ENCODE results near the gene FGL2. TPM values are rescaled to one million over a fixed set of nuclear protein-coding genes. Genes with fewer than 3 reads are reported as not detected.

FGL2 gene
- total and polyA plus RNA-seq, 2 of the 4 experiments (the other 2 are of a cell fraction) = 0.32 to 1.3 TPM

DNA sequence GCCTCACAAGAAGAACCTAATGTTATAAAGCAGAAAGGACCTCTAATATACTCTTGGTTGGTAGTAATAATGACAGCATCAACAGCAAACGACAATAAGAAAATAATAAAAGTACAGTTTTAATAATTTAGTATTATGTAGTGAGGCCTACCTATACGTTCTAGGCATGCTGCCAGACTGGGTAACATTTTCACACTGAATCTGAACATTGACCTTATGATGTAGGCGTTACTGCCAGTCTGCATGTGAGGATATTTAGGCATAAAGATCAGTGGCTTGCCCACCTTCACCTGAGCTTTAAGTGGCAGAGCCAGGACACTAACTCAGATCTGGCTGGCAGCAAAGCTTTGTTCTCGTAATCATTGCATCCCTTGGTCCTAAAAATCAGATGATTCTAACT, 2.5 kb downstream of the FGL2 start:
- no peak for ATAC-seq (ENCODE audit: low read depth)
- BruUV-seq (replicated peaks) = no TSS peak
- CTCF ChIA-PET = no interaction called here
- Histone ChIP-seq H3K9me1 (ENCODE audit: insufficient read depth, low read length) (peaks cover 3% of the 10 kb centered on the region; the same call in 1 of the 2 replicates), H2AK5ac (ENCODE audit: low read depth, low read length) (no peak overlapping the region), H3K9ac (ENCODE audit: low read depth, low read length) (0 out of 2 replicates have a peak overlapping the region, but pooled peaks have one; percentile 10), H4K91ac (ENCODE audit: insufficient read depth, low read depth, low read length) (no peak overlapping the region), H2BK5ac (ENCODE audit: low read depth, low read length, poor library complexity, severe bottlenecking) (no peak overlapping the region), H2AFZ (replicated peaks; ENCODE audit: low read length, poor library complexity) (no peak overlapping the region), H4K8ac (ENCODE audit: low read depth in 2 of 2, low read length in 2 of 2) (no peak overlapping the region), H3K4me2 (ENCODE audit: low read depth, low read length) (peak overlapping the region; percentile 70; the same call in 1 of the 2 replicates), H4K20me1 (ENCODE audit: insufficient read depth, low read length) (no peaks in the 10 kb centered on the region), H4K5ac (ENCODE audit: low read depth, low read length) (no peak overlapping the region), H3K56ac (ENCODE audit: extremely low read depth, insufficient read depth, low read length) (no peak overlapping the region), H3K36me3 (ENCODE audit: control insufficient read depth, insufficient read depth, low read length) (no peaks in the 10 kb centered on the region; the same call in 1 of the 2 replicates), H2BK120ac (ENCODE audit: low read depth, low read length) (no peak overlapping the region), H3K4me3 (ENCODE audit: insufficient read depth, low read depth, low read length) (peak overlapping the region; percentile 21; the same call in 1 of the 2 replicates), H3K14ac (replicated peaks; ENCODE audit: low read depth, low read length) (no peak overlapping the region), H3K79me1 (ENCODE audit: low read depth in 1 of 2, low read length in 2 of 2) (no peaks in the 10 kb centered on the region), H3K18ac (ENCODE audit: low read depth, low read length) (no peak overlapping the region), H3K4ac (ENCODE audit: low read depth, low read length) (no peak overlapping the region), H3K4me1 (ENCODE audit: control insufficient read depth, insufficient read depth, low read length) (no peaks in the 10 kb centered on the region; the same call in none of the 2 replicates), H3K9me3 (ENCODE audit: control insufficient read depth, insufficient read depth, low read length) (no peaks in the 10 kb centered on the region), H3K23ac (ENCODE audit: low read depth, low read length) (peak overlapping the region; percentile 39; the same call in 1 of the 2 replicates), H3K27me3 (ENCODE audit: control insufficient read depth, insufficient read depth, low read length) (no peaks in the 10 kb centered on the region), H2BK20ac (ENCODE audit: low read depth, low read length) (no peak overlapping the region), H3K27ac (ENCODE audit: insufficient read depth, low read length) (no peak overlapping the region), H2AK9ac (replicated peaks; ENCODE audit: low read depth, low read length, poor library complexity) (no peak overlapping the region), H2BK15ac (ENCODE audit: low read depth, low read length) (no peak overlapping the region)
- intact Hi-C loops (cut with micrococcal nuclease) = loop anchor here (5.0 kb wide), 1 partner anchor 40 kb away; no protein-coding TSS in a partner anchor
- POLR2A ChIA-PET (ENCODE audit: unreplicated experiment) = no interaction called here
- no peak for TF ChIP-seq USF2 (IDR thresholded peaks at IDR 0.05; ENCODE audit: low read depth, low read length)
- no peak for TF ChIP-seq MXI1 (IDR thresholded peaks at IDR 0.05; ENCODE audit: borderline replicate concordance, low read depth, low read length)
- no peak for TF ChIP-seq FOS (IDR thresholded peaks at IDR 0.05; ENCODE audit: low read depth, low read length)
- no peak for TF ChIP-seq RFX5 (IDR thresholded peaks at IDR 0.05; ENCODE audit: low read depth, low read length)
- no peak for TF ChIP-seq RCOR1 (IDR thresholded peaks at IDR 0.05; ENCODE audit: insufficient replicate concordance, low read length)
- no peak for TF ChIP-seq CHD1 (IDR thresholded peaks at IDR 0.05; ENCODE audit: low read depth, low read length)
- TF ChIP-seq, protein P1, sequence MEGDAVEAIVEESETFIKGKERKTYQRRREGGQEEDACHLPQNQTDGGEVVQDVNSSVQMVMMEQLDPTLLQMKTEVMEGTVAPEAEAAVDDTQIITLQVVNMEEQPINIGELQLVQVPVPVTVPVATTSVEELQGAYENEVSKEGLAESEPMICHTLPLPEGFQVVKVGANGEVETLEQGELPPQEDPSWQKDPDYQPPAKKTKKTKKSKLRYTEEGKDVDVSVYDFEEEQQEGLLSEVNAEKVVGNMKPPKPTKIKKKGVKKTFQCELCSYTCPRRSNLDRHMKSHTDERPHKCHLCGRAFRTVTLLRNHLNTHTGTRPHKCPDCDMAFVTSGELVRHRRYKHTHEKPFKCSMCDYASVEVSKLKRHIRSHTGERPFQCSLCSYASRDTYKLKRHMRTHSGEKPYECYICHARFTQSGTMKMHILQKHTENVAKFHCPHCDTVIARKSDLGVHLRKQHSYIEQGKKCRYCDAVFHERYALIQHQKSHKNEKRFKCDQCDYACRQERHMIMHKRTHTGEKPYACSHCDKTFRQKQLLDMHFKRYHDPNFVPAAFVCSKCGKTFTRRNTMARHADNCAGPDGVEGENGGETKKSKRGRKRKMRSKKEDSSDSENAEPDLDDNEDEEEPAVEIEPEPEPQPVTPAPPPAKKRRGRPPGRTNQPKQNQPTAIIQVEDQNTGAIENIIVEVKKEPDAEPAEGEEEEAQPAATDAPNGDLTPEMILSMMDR (conservative IDR thresholded peaks at IDR 0.05; ENCODE audit: low read depth, low read length) = no peak
- no peak for TF ChIP-seq SMC3 (IDR thresholded peaks at IDR 0.05; ENCODE audit: low read depth, low read length)
- no peak for TF ChIP-seq MAZ (IDR thresholded peaks at IDR 0.05; ENCODE audit: borderline replicate concordance, low read depth, low read length)
- no peak for TF ChIP-seq POLR2A (IDR thresholded peaks at IDR 0.05; ENCODE audit: low read depth, low read length)
- dilution Hi-C loops (cut with HindIII; ENCODE audit: low sequenced_read_pairs, unreplicated experiment) = no loop called here
- WGBS, 2 experiments (ENCODE audit: extremely low coverage in 2 of 2, insufficient read length in 1 of 2) = 70% methylated on average over 2 of the region's 4 CpGs; no CpG with 5 or more reads in 1 of the 2 experiments
- no peak for DNase-seq
- in situ Hi-C loops (cut with MboI; ENCODE audit: low sequenced_read_pairs) = no loop called here

Data from IMR-90 (cell line).